IMR-90 (cell line): ENCODE results near the gene LYSMD2. TPM values are rescaled to one million over a fixed set of nuclear protein-coding genes. Genes with fewer than 3 reads are reported as not detected.

ENCODE experiments used
- ATAC-seq: fragments of 200-7000 bp; cut with Tn5 transposase; 2 replicates; pipeline ENCODE4 v1.9.1; 2020; ENCODE audit warnings: low read depth, mild to moderate bottlenecking, moderate library complexity
- BruUV-seq: library from RNA; stranded (reverse); fragments of 400-500 nt; replicated peaks from 2 replicates; lab custom pipeline; 2021; lab: Mats Ljungman, UMichigan
- CTCF ChIA-PET: fragments of 300-600 bp; formaldehyde crosslinking; extraction: SDS; loops from one replicate; lab custom pipeline; 2021; ENCODE audit warnings: antibody characterized with exemption; lab: Yijun Ruan, JAX
- POLR2A ChIA-PET: fragments of 300-600 bp; sonication (Branson Sonifier 250); formaldehyde crosslinking; loops from one replicate; lab custom pipeline; 2022; ENCODE audit warnings: antibody characterized with exemption; ENCODE audit not compliant: unreplicated experiment; lab: Charles Lee
- DNase-seq: peaks from one replicate; pipeline ENCODE4 v3.0.0; 2013
- H2AFZ ChIP-seq: replicated peaks from 2 replicates; pipeline ENCODE3; 2013; ENCODE audit warnings: low read length, mild to moderate bottlenecking; ENCODE audit not compliant: poor library complexity
- H2AK5ac ChIP-seq: 2 replicates; pipeline ENCODE4 v1.6.1; 2013; ENCODE audit warnings: low read depth, low read length, inconsistent platforms
- H2AK9ac ChIP-seq: replicated peaks from 2 replicates; pipeline ENCODE3; 2013; ENCODE audit warnings: mild to moderate bottlenecking, low read depth, low read length, moderate library complexity; ENCODE audit not compliant: poor library complexity
- H2BK120ac ChIP-seq: 2 replicates; pipeline ENCODE4 v1.6.1; 2013; ENCODE audit warnings: low read depth, low read length, inconsistent platforms
- H2BK15ac ChIP-seq: 3 replicates; pipeline ENCODE4 v1.6.1; 2013; ENCODE audit warnings: low read depth, low read length, inconsistent platforms
- H2BK20ac ChIP-seq: 2 replicates; pipeline ENCODE4 v1.6.1; 2013; ENCODE audit warnings: low read depth, mild to moderate bottlenecking, inconsistent platforms, low read length, moderate library complexity
- H2BK5ac ChIP-seq: 2 replicates; pipeline ENCODE4 v1.6.1; 2013; ENCODE audit warnings: mild to moderate bottlenecking, low read depth, low read length, inconsistent platforms; ENCODE audit not compliant: poor library complexity, severe bottlenecking
- H3K14ac ChIP-seq: replicated peaks from 2 replicates; pipeline ENCODE4 v1.6.1; 2013; ENCODE audit warnings: low read depth, low read length, inconsistent platforms
- H3K18ac ChIP-seq: 2 replicates; pipeline ENCODE4 v1.6.1; 2013; ENCODE audit warnings: low read depth, low read length, control low read depth
- H3K23ac ChIP-seq: 2 replicates; pipeline ENCODE4 v1.6.1; 2013; ENCODE audit warnings: low read depth, low read length, inconsistent platforms
- H3K27ac ChIP-seq: 2 replicates; pipeline ENCODE4 v1.5.1; 2013; ENCODE audit warnings: mild to moderate bottlenecking, control low read depth, low read length; ENCODE audit not compliant: insufficient read depth
- H3K27me3 ChIP-seq: 2 replicates; pipeline ENCODE4 v1.6.1; 2013; ENCODE audit warnings: low read length; ENCODE audit not compliant: control insufficient read depth, insufficient read depth
- H3K36me3 ChIP-seq: 2 replicates; pipeline ENCODE4 v1.6.1; 2013; ENCODE audit warnings: low read length, mixed read lengths; ENCODE audit not compliant: control insufficient read depth, insufficient read depth
- H3K4ac ChIP-seq: 2 replicates; pipeline ENCODE4 v1.6.1; 2013; ENCODE audit warnings: low read depth, low read length, inconsistent platforms
- H3K4me1 ChIP-seq: 2 replicates; pipeline ENCODE4 v1.6.1; 2013; ENCODE audit warnings: low read length, mixed read lengths; ENCODE audit not compliant: control insufficient read depth, insufficient read depth
- H3K4me2 ChIP-seq: 2 replicates; pipeline ENCODE4 v1.6.1; 2013; ENCODE audit warnings: low read depth, mild to moderate bottlenecking, control low read depth, low read length, moderate library complexity
- H3K4me3 ChIP-seq: 2 replicates; pipeline ENCODE4 v1.5.1; 2013; ENCODE audit warnings: low read depth, mild to moderate bottlenecking, control low read depth, low read length, moderate library complexity; ENCODE audit not compliant: insufficient read depth
- H3K56ac ChIP-seq: 2 replicates; pipeline ENCODE4 v1.6.1; 2013; ENCODE audit warnings: low read length, inconsistent platforms; ENCODE audit not compliant: insufficient read depth; ENCODE audit errors: extremely low read depth
- H3K79me1 ChIP-seq, 2 experiments: 2 replicates each; pipeline ENCODE4 v1.6.1; 2013; ENCODE audit warnings: low read length in 2 of 2, inconsistent platforms in 1 of 2, low read depth in 1 of 2
- H3K9ac ChIP-seq: 2 replicates; pipeline ENCODE4 v1.6.1; 2013; ENCODE audit warnings: low read depth, low read length, control low read depth
- H3K9me1 ChIP-seq: 2 replicates; pipeline ENCODE4 v1.6.1; 2013; ENCODE audit warnings: low read length, inconsistent platforms; ENCODE audit not compliant: insufficient read depth
- H3K9me3 ChIP-seq: 2 replicates; pipeline ENCODE4 v1.6.1; 2013; ENCODE audit warnings: low read length; ENCODE audit not compliant: control insufficient read depth, insufficient read depth
- H4K20me1 ChIP-seq: 2 replicates; pipeline ENCODE4 v1.6.1; 2013; ENCODE audit warnings: low read length, inconsistent platforms; ENCODE audit not compliant: insufficient read depth
- H4K5ac ChIP-seq: 2 replicates; pipeline ENCODE4 v1.6.1; 2013; ENCODE audit warnings: mild to moderate bottlenecking, low read depth, low read length, control low read depth
- H4K8ac ChIP-seq, 2 experiments: 2 replicates each; pipeline ENCODE4 v1.6.1; 2013; ENCODE audit warnings: low read depth in 2 of 2, low read length in 2 of 2, control low read depth in 1 of 2, inconsistent platforms in 1 of 2
- H4K91ac ChIP-seq: 2 replicates; pipeline ENCODE4 v1.6.1; 2013; ENCODE audit warnings: low read depth, low read length, inconsistent platforms; ENCODE audit not compliant: insufficient read depth
- BHLHE40 ChIP-seq: fragments of 150-350 bp; IDR thresholded peaks from 2 replicates; pipeline ENCODE4 v1.6.1; 2016; ENCODE audit warnings: mild to moderate bottlenecking, low read depth, low read length
- CEBPB ChIP-seq: IDR thresholded peaks from 2 replicates; pipeline ENCODE4 v1.6.1; 2012; ENCODE audit warnings: low read depth, low read length, improper control_type of control experiment
- CHD1 ChIP-seq: IDR thresholded peaks from 2 replicates; pipeline ENCODE4 v1.6.1; 2012; ENCODE audit warnings: low read depth, low read length, improper control_type of control experiment
- ELK1 ChIP-seq: fragments of 150-350 bp; IDR thresholded peaks from 2 replicates; pipeline ENCODE4 v1.6.1; 2016; ENCODE audit warnings: low read depth, mild to moderate bottlenecking, low read length, moderate library complexity, borderline replicate concordance
- FOS ChIP-seq: fragments of 150-350 bp; IDR thresholded peaks from 2 replicates; pipeline ENCODE4 v1.6.1; 2016; ENCODE audit warnings: low read depth, low read length
- MAFK ChIP-seq: IDR thresholded peaks from 2 replicates; pipeline ENCODE4 v1.6.1; 2012; ENCODE audit warnings: low read depth, low read length, improper control_type of control experiment
- MXI1 ChIP-seq: IDR thresholded peaks from 2 replicates; pipeline ENCODE4 v1.6.1; 2012; ENCODE audit warnings: low read depth, mild to moderate bottlenecking, low read length, moderate library complexity, borderline replicate concordance
- NFE2L2 ChIP-seq: fragments of 150-350 bp; IDR thresholded peaks from 2 replicates; pipeline ENCODE4 v1.6.1; 2016; ENCODE audit warnings: low read depth, mild to moderate bottlenecking, low read length
- POLR2A ChIP-seq: IDR thresholded peaks from 2 replicates; pipeline ENCODE4 v1.6.1; 2012; ENCODE audit warnings: mild to moderate bottlenecking, low read depth, low read length
- RAD21 ChIP-seq: IDR thresholded peaks from 2 replicates; pipeline ENCODE4 v1.6.1; 2012; ENCODE audit warnings: low read length, improper control_type of control experiment
- RCOR1 ChIP-seq: IDR thresholded peaks from 2 replicates; pipeline ENCODE4 v1.6.1; 2012; ENCODE audit warnings: mild to moderate bottlenecking, low read length, improper control_type of control experiment; ENCODE audit not compliant: insufficient replicate concordance
- RFX5 ChIP-seq: IDR thresholded peaks from 2 replicates; pipeline ENCODE4 v1.8.0; 2012; ENCODE audit warnings: low read depth, mild to moderate bottlenecking, low read length, moderate library complexity
- SMC3 ChIP-seq: fragments of 150-350 bp; IDR thresholded peaks from 2 replicates; pipeline ENCODE4 v1.6.1; 2016; ENCODE audit warnings: low read depth, mild to moderate bottlenecking, antibody characterized with exemption, low read length, moderate library complexity
- WGBS, 2 experiments: methylation state at CpG; one replicate each; pipeline versions ENCODE4 v1.1.5 to v1.1.7; 2013; ENCODE audit warnings: missing lambda C conversion rate in 2 of 2; ENCODE audit not compliant: insufficient read length in 1 of 2; ENCODE audit errors: extremely low coverage in 2 of 2; 5-methylcytosine and 5-hydroxymethylcytosine counted together
- dilution Hi-C: fragments of 300-500 bp; cut with HindIII; formaldehyde crosslinking; loops from one replicate; pipeline ENCODE4 v1.14.3; 2018; ENCODE audit warnings: low sequenced_read_pairs; ENCODE audit not compliant: unreplicated experiment
- in situ Hi-C: fragments of 300-500 bp; cut with MboI; formaldehyde crosslinking; loops from 3 replicates; pipeline ENCODE4 v1.14.3; 2019; ENCODE audit warnings: low sequenced_read_pairs, inconsistent platforms, mixed read lengths
- intact Hi-C: fragments of 100-400 bp; cut with micrococcal nuclease; formaldehyde crosslinking; loops from 2 replicates; pipeline ENCODE4 v1.10.0; 2022
- polyA plus RNA-seq, 3 experiments: library from polyadenylated mRNA; depleted of rRNA; stranded (reverse); fragments of >200 nt; gene quantifications; 2 replicates each; pipeline ENCODE4 v1.2.3, GENCODE V29; 2012; ENCODE audit warnings: low replicate concordance in 1 of 3
- total RNA-seq: library from RNA; depleted of rRNA; stranded (reverse); fragments of >200 nt; gene quantifications from 2 replicates; pipeline ENCODE4 v1.2.3, GENCODE V29; 2012
- TF ChIP-seq, protein P1 (sequence below): conservative IDR thresholded peaks from 2 replicates; pipeline ENCODE4 v1.5.1; 2012; ENCODE audit warnings: mild to moderate bottlenecking, low read depth, low read length, improper control_type of control experiment
- TF ChIP-seq, protein P2 (sequence below): fragments of 150-350 bp; IDR thresholded peaks from 2 replicates; pipeline ENCODE4 v1.6.1; 2017; ENCODE audit warnings: mild to moderate bottlenecking, antibody characterized with exemption, low read length, low read depth

LYSMD2 gene
- total and polyA plus RNA-seq, 2 of the 4 experiments (the other 2 are of a cell fraction) = 5.9 to 6.0 TPM

DNA sequence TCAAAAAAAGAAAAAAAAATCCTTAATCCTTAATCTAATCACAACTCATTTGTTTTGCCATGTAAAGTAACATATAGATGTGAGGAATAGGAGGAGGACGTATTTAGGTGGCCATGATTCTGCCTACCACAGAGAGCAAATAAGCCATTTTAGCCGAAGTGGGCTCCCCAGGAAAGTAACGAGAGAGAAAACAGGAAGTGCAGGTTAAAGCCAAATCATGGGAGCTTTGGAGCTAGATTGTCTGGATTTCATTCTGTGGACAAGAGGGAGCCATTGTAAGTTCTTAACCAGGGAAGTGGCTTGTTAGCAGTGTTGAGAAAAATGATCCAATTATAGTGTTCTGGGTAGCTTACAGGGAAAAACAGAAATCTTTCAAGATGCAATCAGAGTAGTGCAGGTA, 23.4 kb upstream of the LYSMD2 start:
- Histone ChIP-seq H4K8ac (no peak overlapping the region), H3K79me1 (peaks cover 6 to 18% of the 10 kb centered on the region in 2 experiments; a peak in 3 of 4 replicates), H2BK20ac (no peak overlapping the region), H2BK120ac (no peak overlapping the region), H3K4me2 (no peak overlapping the region), H2AK5ac (no peak overlapping the region), H3K4ac (no peak overlapping the region), H3K27ac (no peak overlapping the region), H2AFZ (no peak overlapping the region), H2BK5ac (no peak overlapping the region), H2BK15ac (no peak overlapping the region), H3K9me3 (no peaks in the 10 kb centered on the region), H4K20me1 (peaks cover 13% of the 10 kb centered on the region; the same call in 1 of the 2 replicates), H3K23ac (no peak overlapping the region), H3K56ac (no peak overlapping the region), H4K5ac (no peak overlapping the region), H2AK9ac (no peak overlapping the region), H3K14ac (no peak overlapping the region), H3K9me1 (peaks cover 7% of the 10 kb centered on the region), H3K9ac (no peak overlapping the region), H3K18ac (no peak overlapping the region), H4K91ac (no peak overlapping the region), H3K4me3 (no peak overlapping the region), H3K4me1 (peaks cover 9% of the 10 kb centered on the region), H3K27me3 (no peaks in the 10 kb centered on the region), H3K36me3 (no peaks in the 10 kb centered on the region)
- 59% methylated on average over 3 of the region's 3 CpGs; no CpG with 5 or more reads in 1 of the 2 experiments for WGBS, 2 experiments
- no TSS peak for BruUV-seq
- CTCF ChIA-PET = interaction anchor here (0.9 to 1.5 kb wide), 2 partner anchors 10 to 111 kb away, joined by 3 to 12 read pairs; no protein-coding TSS in a partner anchor
- in situ Hi-C loops (no loop called here), intact Hi-C loops (no loop called here), dilution Hi-C loops (no loop called here)
- TF ChIP-seq RCOR1 (no peak), RFX5 (no peak), CHD1 (no peak), MXI1 (no peak), CEBPB (no peak), RAD21 (no peak), FOS (no peak), POLR2A (no peak), SMC3 (no peak), ELK1 (no peak), MAFK (no peak), NFE2L2 (no peak), BHLHE40 (no peak)
- TF ChIP-seq, protein P1, sequence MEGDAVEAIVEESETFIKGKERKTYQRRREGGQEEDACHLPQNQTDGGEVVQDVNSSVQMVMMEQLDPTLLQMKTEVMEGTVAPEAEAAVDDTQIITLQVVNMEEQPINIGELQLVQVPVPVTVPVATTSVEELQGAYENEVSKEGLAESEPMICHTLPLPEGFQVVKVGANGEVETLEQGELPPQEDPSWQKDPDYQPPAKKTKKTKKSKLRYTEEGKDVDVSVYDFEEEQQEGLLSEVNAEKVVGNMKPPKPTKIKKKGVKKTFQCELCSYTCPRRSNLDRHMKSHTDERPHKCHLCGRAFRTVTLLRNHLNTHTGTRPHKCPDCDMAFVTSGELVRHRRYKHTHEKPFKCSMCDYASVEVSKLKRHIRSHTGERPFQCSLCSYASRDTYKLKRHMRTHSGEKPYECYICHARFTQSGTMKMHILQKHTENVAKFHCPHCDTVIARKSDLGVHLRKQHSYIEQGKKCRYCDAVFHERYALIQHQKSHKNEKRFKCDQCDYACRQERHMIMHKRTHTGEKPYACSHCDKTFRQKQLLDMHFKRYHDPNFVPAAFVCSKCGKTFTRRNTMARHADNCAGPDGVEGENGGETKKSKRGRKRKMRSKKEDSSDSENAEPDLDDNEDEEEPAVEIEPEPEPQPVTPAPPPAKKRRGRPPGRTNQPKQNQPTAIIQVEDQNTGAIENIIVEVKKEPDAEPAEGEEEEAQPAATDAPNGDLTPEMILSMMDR = no peak
- TF ChIP-seq, protein P2, sequence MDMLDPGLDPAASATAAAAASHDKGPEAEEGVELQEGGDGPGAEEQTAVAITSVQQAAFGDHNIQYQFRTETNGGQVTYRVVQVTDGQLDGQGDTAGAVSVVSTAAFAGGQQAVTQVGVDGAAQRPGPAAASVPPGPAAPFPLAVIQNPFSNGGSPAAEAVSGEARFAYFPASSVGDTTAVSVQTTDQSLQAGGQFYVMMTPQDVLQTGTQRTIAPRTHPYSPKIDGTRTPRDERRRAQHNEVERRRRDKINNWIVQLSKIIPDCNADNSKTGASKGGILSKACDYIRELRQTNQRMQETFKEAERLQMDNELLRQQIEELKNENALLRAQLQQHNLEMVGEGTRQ = no peak
- no peak for ATAC-seq
- DNase-seq = no peak
- POLR2A ChIA-PET = interaction anchor here (0.6 kb wide), 1 partner anchor 56 kb away, joined by 3 read pairs; no protein-coding TSS in a partner anchor
